K562 (cell line): Measurements from ENCODE around the gene NEU3. TPM values are rescaled to one million over a fixed set of nuclear protein-coding genes. Genes with fewer than 3 reads are reported as not detected.

Experiments
- ATAC-seq: fragments of 200-7000 bp; cut with Tn5 transposase; 3 replicates; pipeline ENCODE4 v1.9.1; 2020; ENCODE audit warnings: moderate library complexity
- BruUV-seq: library from RNA; stranded (reverse); fragments of 400-500 nt; replicated peaks from 2 replicates; lab custom pipeline; 2021; lab: Mats Ljungman, UMichigan
- CTCF ChIA-PET: fragments of 300-600 bp; formaldehyde crosslinking; extraction: SDS; loops from one replicate; lab custom pipeline; 2021; ENCODE audit warnings: low intra/inter-chr PET ratio; lab: Yijun Ruan, JAX
- POLR2A ChIA-PET: fragments of 300-600, 350-650 bp; sonication (Branson Sonifier 250); formaldehyde crosslinking; extraction: SDS; loops from one replicate; lab custom pipeline; 2021; ENCODE audit warnings: antibody characterized with exemption, inconsistent platforms; lab: Yijun Ruan, JAX
- DNase-seq, 4 experiments: peaks; one replicate each; pipeline versions ENCODE4 v3.0.0 to v3.0.0-alpha.2; 2011 to 2018; ENCODE audit warnings: low spot score in 3 of 4, mixed read lengths in 3 of 4; ENCODE audit errors: extremely low read depth in 1 of 4
- FAIRE-seq: peaks from 2 replicates; lab custom pipeline; 2011; peaks lifted over from hg19 to GRCh38; lab: Jason Lieb, UNC
- H2AFZ ChIP-seq: 2 replicates; pipeline ENCODE4 v1.6.0; 2011; ENCODE audit warnings: low read depth, low read length, control low read depth, inconsistent platforms
- H3K27ac ChIP-seq: fragments of 200-600 bp; 3 replicates; pipeline ENCODE4 v1.8.0; 2011; ENCODE audit warnings: low read depth, mild to moderate bottlenecking, control low read depth, inconsistent platforms, low read length, moderate library complexity, mixed read lengths; ENCODE audit errors: extremely low read depth
- H3K27me3 ChIP-seq, 2 experiments: fragments of 300-600 bp in 1 of 2; 2 replicates in 1 of 2; 3 replicates in 1 of 2; pipeline versions ENCODE4 v1.6.0 to v1.8.0; 2011; ENCODE audit warnings: inconsistent platforms in 2 of 2, low read length in 2 of 2, mild to moderate bottlenecking in 1 of 2, mixed read lengths in 1 of 2, moderate library complexity in 1 of 2; ENCODE audit not compliant: control insufficient read depth in 2 of 2, insufficient read depth in 2 of 2
- H3K36me3 ChIP-seq: fragments of 300-600 bp; 3 replicates; pipeline ENCODE4 v1.8.0; 2011; ENCODE audit warnings: mild to moderate bottlenecking, low read length, inconsistent platforms; ENCODE audit not compliant: control insufficient read depth, insufficient read depth
- H3K4me1 ChIP-seq, 2 experiments: fragments of 200-600 bp in 1 of 2; replicated peaks in 1 of 2; 2 replicates in 1 of 2; 3 replicates in 1 of 2; pipeline versions ENCODE4 v1.5.1 to v1.8.0; 2011; ENCODE audit warnings: inconsistent platforms in 2 of 2, low read length in 2 of 2, mild to moderate bottlenecking in 1 of 2, mixed read lengths in 1 of 2, moderate library complexity in 1 of 2; ENCODE audit not compliant: control insufficient read depth in 2 of 2, insufficient read depth in 2 of 2
- H3K4me2 ChIP-seq: 2 replicates; pipeline ENCODE4 v1.6.1; 2011; ENCODE audit warnings: low read length, control low read depth, inconsistent platforms, mixed read lengths; ENCODE audit not compliant: insufficient read depth
- H3K4me3 ChIP-seq: fragments of 200-600 bp; sonication (generic), shearing (Covaris generic); 2 replicates; pipeline ENCODE4 v1.5.1; 2016; ENCODE audit warnings: control low read depth, inconsistent platforms
- H3K79me2 ChIP-seq: fragments of 200-600 bp; 3 replicates; pipeline ENCODE4 v1.8.0; 2011; ENCODE audit warnings: low read length, inconsistent platforms; ENCODE audit not compliant: control insufficient read depth, insufficient read depth
- H3K9ac ChIP-seq, 2 experiments: 2 replicates each; pipeline versions ENCODE4 v1.6.0 to v1.6.1; 2011; ENCODE audit warnings: low read depth in 2 of 2, low read length in 2 of 2, control low read depth in 1 of 2, inconsistent platforms in 1 of 2, mild to moderate bottlenecking in 1 of 2, mixed read lengths in 1 of 2; ENCODE audit not compliant: insufficient read depth in 1 of 2
- H3K9me1 ChIP-seq: one replicate; pipeline ENCODE4 v1.6.0; 2011; ENCODE audit warnings: inconsistent platforms, mild to moderate bottlenecking, low read length, moderate library complexity; ENCODE audit not compliant: control insufficient read depth, insufficient read depth
- H3K9me3 ChIP-seq: replicated peaks from 2 replicates; pipeline ENCODE4 v1.5.1; 2011; ENCODE audit warnings: low read depth, low read length, inconsistent platforms; ENCODE audit not compliant: control insufficient read depth, insufficient read depth
- H4K20me1 ChIP-seq: replicated peaks from 2 replicates; pipeline ENCODE4 v1.6.1; 2011; ENCODE audit warnings: low read length, inconsistent platforms, mixed read lengths; ENCODE audit not compliant: control insufficient read depth, insufficient read depth
- ARNT ChIP-seq, 2 experiments: fragments of 450-650 bp; IDR thresholded peaks; 2 replicates each; pipeline ENCODE4 v1.6.1; 2016; ENCODE audit warnings: mild to moderate bottlenecking in 1 of 2
- CREB1 ChIP-seq, 2 experiments: sonication (generic) in 1 of 2; formaldehyde crosslinking in 1 of 2; IDR thresholded peaks; 2 replicates each; pipeline versions ENCODE4 v1.6.1 to v1.8.0; 2012 to 2022; ENCODE audit warnings: inconsistent platforms in 1 of 2, mild to moderate bottlenecking in 1 of 2, missing genetic modification reagents in 1 of 2, moderate library complexity in 1 of 2
- ETV1 ChIP-seq: fragments of 450-650 bp; conservative IDR thresholded peaks from 2 replicates; pipeline ENCODE4 v1.6.1; 2016; ENCODE audit warnings: missing genetic modification characterization, control low read depth, low read depth, missing compliant biosample characterization
- POLR2AphosphoS2 ChIP-seq: IDR thresholded peaks from 2 replicates; pipeline ENCODE4 v1.6.1; 2012; ENCODE audit warnings: low read length, improper control_type of control experiment
- PPARD ChIP-seq: fragments of 250-450 bp; sonication (Bioruptor Pico); IDR thresholded peaks from 2 replicates; pipeline ENCODE4 v1.8.0; 2022; ENCODE audit warnings: inconsistent platforms, mild to moderate bottlenecking, moderate library complexity
- PTRF ChIP-seq: fragments of 450-650 bp; IDR thresholded peaks from 2 replicates; pipeline ENCODE4 v1.6.1; 2016; ENCODE audit warnings: mild to moderate bottlenecking, missing genetic modification characterization, missing compliant biosample characterization
- ZNF124 ChIP-seq: sonication (generic); formaldehyde crosslinking; IDR thresholded peaks from 2 replicates; pipeline ENCODE4 v1.8.1; 2022; ENCODE audit warnings: missing genetic modification reagents
- ZNF277 ChIP-seq: fragments of 250-450 bp; sonication (Bioruptor Pico); IDR thresholded peaks from 2 replicates; pipeline ENCODE4 v1.8.0; 2022; ENCODE audit warnings: inconsistent platforms, mild to moderate bottlenecking, moderate library complexity, borderline replicate concordance
- ZNF561 ChIP-seq: fragments of 450-650 bp; formaldehyde crosslinking; conservative IDR thresholded peaks from 2 replicates; pipeline ENCODE4 v1.4.0; 2020; ENCODE audit warnings: mild to moderate bottlenecking, moderate library complexity
- WGBS: fragments of 100-300 bp; shearing (Covaris generic); methylation state at CpG from one replicate; pipeline ENCODE4 v1.1.6; 2016; ENCODE audit warnings: low coverage, mixed read lengths; ENCODE audit not compliant: insufficient coverage; ENCODE audit errors: missing lambda C conversion rate; 5-methylcytosine and 5-hydroxymethylcytosine counted together
- in situ Hi-C: fragments of 300-500 bp; cut with MboI; formaldehyde crosslinking; loops from 4 replicates; pipeline ENCODE4 v1.15.0; 2018; ENCODE audit warnings: inconsistent platforms, mixed read lengths
- intact Hi-C: fragments of 100-400 bp; cut with micrococcal nuclease; formaldehyde crosslinking; loops from 2 replicates; pipeline ENCODE4 v1.14.2; 2022
- polyA plus RNA-seq, 8 experiments: library from polyadenylated mRNA; depleted of rRNA in 4 of 8; stranded (reverse) in 5 of 8; unstranded in 3 of 8; fragments of >200 nt; fragmentation: Nextera tagmentation in 2 of 8; fragmentation: Illumina TruSeq in 1 of 8; extraction: Ambion mirVana in 2 of 8; extraction: Trizol in 1 of 8; gene quantifications; 2 replicates each; pipeline versions ENCODE4 v1.2.1 to v1.2.3, GENCODE V29; 2011 to 2014; ENCODE audit warnings: inconsistent platforms in 1 of 8, missing spikeins in 1 of 8
- total RNA-seq, 7 experiments: library from RNA; depleted of rRNA in 6 of 7; stranded (reverse); fragments of >200 nt in 6 of 7; fragmentation: Illumina TruSeq in 2 of 7; extraction: Trizol in 2 of 7; gene quantifications; 2 replicates each; pipeline versions ENCODE4 v1.2.1 to v1.2.3, GENCODE V29; 2011 to 2021; ENCODE audit warnings: low replicate concordance in 1 of 7

The NEU3 gene
- total and polyA plus RNA-seq, 9 of the 15 experiments (the other 6 are each of a cell fraction or from before 2014, with no cell fraction given), result 6.2 to 41.3 (median 31.1) TPM

- Histone ChIP-seq H3K79me2 (peaks cover 47% of the 10 kb centered on the region), H3K4me3 (peak overlapping the region; percentile 97; the same call in 1 of the 2 replicates), H3K9ac (peak overlapping the region in 1 of 2 experiments; percentile 90; a peak in 1 of 4 replicates), H3K27me3 (no peaks in the 10 kb centered on the region), H2AFZ (no peak overlapping the region), H3K27ac (peak overlapping the region; percentile 2; the same call in 1 of the 3 replicates), H3K9me1 (no peaks in the 10 kb centered on the region), H3K4me2 (peak overlapping the region; percentile 96), H4K20me1 (no peaks in the 10 kb centered on the region), H3K9me3 (no peaks in the 10 kb centered on the region), H3K4me1 (peaks cover 4 to 25% of the 10 kb centered on the region in 2 experiments; a peak in 4 of 5 replicates)
- CTCF ChIA-PET, result no interaction called here
- no peak; the same call in 2 of the 3 replicates for ATAC-seq
- no peak for FAIRE-seq
- WGBS, result 0% methylated on average over 1 of the region's 1 CpG
- intact Hi-C loops (no loop called here), in situ Hi-C loops (no loop called here)
- peak in 1 of 4 experiments; percentile 18 for DNase-seq
- POLR2A ChIA-PET, result no interaction called here
- no peak for TF ChIP-seq ZNF124 (CRISPR knock-in tag)
- TF ChIP-seq POLR2AphosphoS2, result no peak
- TF ChIP-seq ZNF561 (CRISPR knock-in tag), result no peak
- TF ChIP-seq, all 486 proteins: peak for 0
- peaks cover 41% of the 10 kb centered on the region for H3K36me3 ChIP-seq
- no TSS peak for BruUV-seq
Measured at GRCh38 chr11:74990941-74991340, 2.2 kb downstream of the NEU3 start.

GRCh38 chr11:74992852-74993251 lies 4.1 kb downstream of the NEU3 start:
- no TSS peak for BruUV-seq
- intact Hi-C loops, result no loop called here
- H3K9me3 ChIP-seq, result no peaks in the 10 kb centered on the region
- FAIRE-seq (no peak), DNase-seq (no peak), ATAC-seq (no peak)
- H3K27ac ChIP-seq, result no peak overlapping the region
- no peaks in the 10 kb centered on the region for H4K20me1 ChIP-seq
- H3K4me3 ChIP-seq, result no peak overlapping the region
- H3K4me2 ChIP-seq, result no peak overlapping the region
- H3K36me3 ChIP-seq, result peaks cover 56% of the 10 kb centered on the region
- no peak overlapping the region for H3K9ac ChIP-seq
- no peaks in the 10 kb centered on the region for H3K9me1 ChIP-seq
- ChIA-PET POLR2A (interaction anchor here (1.0 to 1.4 kb wide), 3 partner anchors 9 to 15 kb away, joined by 3 to 4 read pairs (median 3); no protein-coding TSS in a partner anchor), CTCF (no interaction called here)
- no peaks in the 10 kb centered on the region for H3K27me3 ChIP-seq
- H3K79me2 ChIP-seq, result peaks cover 47% of the 10 kb centered on the region
- in situ Hi-C loops, result no loop called here
- peaks cover 4 to 25% of the 10 kb centered on the region in 2 experiments; a peak in 4 of 5 replicates for H3K4me1 ChIP-seq
- no peak overlapping the region for H2AFZ ChIP-seq
- 95% methylated on average over 5 of the region's 5 CpGs for WGBS
- no peak for TF ChIP-seq ETV1 (tag)
- no peak for TF ChIP-seq PPARD (CRISPR knock-in tag)
- no peak for TF ChIP-seq ZNF277
- no peak for TF ChIP-seq PTRF (tag)
- TF ChIP-seq ARNT (IDR thresholded peaks at IDR 0.05), result no peak
- no peak for TF ChIP-seq CREB1 (IDR thresholded peaks at IDR 0.05)
- no peak for TF ChIP-seq CREB1 (CRISPR knock-in tag; IDR thresholded peaks at IDR 0.05)
